Upper lobe of left lung (tissue), 4 donors: ENCODE data around the gene SMAP1.

ENCODE experiments used
- EP300 ChIP-seq, 4 donors: sonication (generic); formaldehyde crosslinking; IDR thresholded peaks; one replicate each; pipeline ENCODE4 v1.5.1; 2017; ENCODE audit warnings: antibody characterized with exemption in 4 of 4, control low read depth in 2 of 4
- POLR2A ChIP-seq, 4 donors: fragments of 450-650 bp; IDR thresholded peaks; one replicate each; pipeline ENCODE4 v1.5.1; 2016 to 2017; ENCODE audit warnings: antibody characterized with exemption in 4 of 4, mild to moderate bottlenecking in 2 of 4
- POLR2AphosphoS5 ChIP-seq, 2 donors: sonication (generic); formaldehyde crosslinking; IDR thresholded peaks; one replicate each; pipeline ENCODE4 v1.5.1; 2017; ENCODE audit warnings: antibody characterized with exemption in 2 of 2
- TF ChIP-seq, protein P1 (sequence below), 6 experiments: fragments of 450-650 bp in 4 of 6; fragments of 200-600 bp in 2 of 6; sonication (generic) in 2 of 6; IDR thresholded peaks; one replicate each; pipeline ENCODE4 v1.5.1; 2016 to 2019; ENCODE audit warnings: antibody characterized with exemption in 6 of 6

DNA sequence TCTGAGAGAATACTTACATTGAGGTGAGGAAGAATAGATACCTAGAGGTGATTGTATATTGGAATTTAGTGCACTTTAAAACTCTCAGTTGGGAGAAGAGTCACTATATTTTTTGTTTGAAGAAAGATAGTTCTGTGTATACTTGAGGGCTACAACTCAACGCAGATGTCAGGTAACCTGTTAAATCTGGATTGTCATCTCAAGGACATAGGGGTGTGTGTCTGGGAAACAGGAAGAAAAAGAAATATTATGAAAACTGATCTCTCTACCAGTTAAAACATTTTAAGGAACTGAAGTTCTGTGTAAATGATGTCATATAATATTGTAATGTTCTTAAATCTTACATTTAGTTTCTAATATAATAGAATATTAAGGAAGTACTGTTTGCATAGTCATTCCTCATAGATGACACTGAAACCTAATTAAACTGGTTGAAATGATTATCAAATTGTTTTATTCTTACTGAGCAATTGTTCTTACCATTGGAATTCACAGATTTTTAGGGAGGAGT lies 86.2 kb downstream of the SMAP1 start:
- TF ChIP-seq, protein P1, sequence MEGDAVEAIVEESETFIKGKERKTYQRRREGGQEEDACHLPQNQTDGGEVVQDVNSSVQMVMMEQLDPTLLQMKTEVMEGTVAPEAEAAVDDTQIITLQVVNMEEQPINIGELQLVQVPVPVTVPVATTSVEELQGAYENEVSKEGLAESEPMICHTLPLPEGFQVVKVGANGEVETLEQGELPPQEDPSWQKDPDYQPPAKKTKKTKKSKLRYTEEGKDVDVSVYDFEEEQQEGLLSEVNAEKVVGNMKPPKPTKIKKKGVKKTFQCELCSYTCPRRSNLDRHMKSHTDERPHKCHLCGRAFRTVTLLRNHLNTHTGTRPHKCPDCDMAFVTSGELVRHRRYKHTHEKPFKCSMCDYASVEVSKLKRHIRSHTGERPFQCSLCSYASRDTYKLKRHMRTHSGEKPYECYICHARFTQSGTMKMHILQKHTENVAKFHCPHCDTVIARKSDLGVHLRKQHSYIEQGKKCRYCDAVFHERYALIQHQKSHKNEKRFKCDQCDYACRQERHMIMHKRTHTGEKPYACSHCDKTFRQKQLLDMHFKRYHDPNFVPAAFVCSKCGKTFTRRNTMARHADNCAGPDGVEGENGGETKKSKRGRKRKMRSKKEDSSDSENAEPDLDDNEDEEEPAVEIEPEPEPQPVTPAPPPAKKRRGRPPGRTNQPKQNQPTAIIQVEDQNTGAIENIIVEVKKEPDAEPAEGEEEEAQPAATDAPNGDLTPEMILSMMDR (IDR thresholded peaks at IDR 0.05): no peak
- TF ChIP-seq POLR2A (IDR thresholded peaks at IDR 0.05) (no peak), POLR2AphosphoS5 (IDR thresholded peaks at IDR 0.05) (no peak), EP300 (IDR thresholded peaks at IDR 0.05) (no peak)
